MM.1S (cell line): ENCODE data around the gene RTP1.

Experiments used
- CTCF ChIP-seq: fragments of 300-600 bp; sonication (generic); IDR thresholded peaks from 2 replicates; pipeline ENCODE4 v1.5.1; 2016; ENCODE audit warnings: antibody characterized with exemption, low read length, mixed read lengths
- EZH2 ChIP-seq: fragments of 300-600 bp; sonication (generic); optimal IDR thresholded peaks from 2 replicates; pipeline ENCODE3; 2017; ENCODE audit warnings: low read depth, mild to moderate bottlenecking, antibody characterized with exemption, low read length, mixed read lengths
- EZH2phosphoT487 ChIP-seq: fragments of 300-600 bp; sonication (generic); IDR thresholded peaks from 2 replicates; pipeline ENCODE4 v1.6.1; 2018; ENCODE audit warnings: antibody characterized with exemption, low read length

GRCh38 chr3:187165144-187165543 is 32.1 kb upstream of the RTP1 start:
- TF ChIP-seq CTCF (peak; percentile 85), EZH2 (no peak), EZH2phosphoT487 (no peak)
